Sigmoid colon (tissue), 4 donors: ENCODE measurements around the gene RPS2.

Experiments
- CTCF ChIP-seq, 4 experiments: fragments of 450-650 bp in 3 of 4; fragments of 200-600 bp in 1 of 4; IDR thresholded peaks; one replicate each; pipeline ENCODE4 v1.5.1; 2016 to 2019; ENCODE audit warnings: antibody characterized with exemption in 4 of 4, mild to moderate bottlenecking in 3 of 4, moderate library complexity in 2 of 4
- EP300 ChIP-seq, 4 donors: sonication (generic); formaldehyde crosslinking; IDR thresholded peaks; one replicate each; pipeline ENCODE4 v1.6.1; 2017; ENCODE audit warnings: antibody characterized with exemption in 4 of 4
- POLR2A ChIP-seq, 2 donors: fragments of 450-650 bp; IDR thresholded peaks; one replicate each; pipeline ENCODE4 v1.6.1; 2016; ENCODE audit warnings: antibody characterized with exemption in 2 of 2, mild to moderate bottlenecking in 2 of 2, moderate library complexity in 2 of 2

- TF ChIP-seq CTCF (IDR thresholded peaks at IDR 0.05) (no peak), POLR2A (IDR thresholded peaks at IDR 0.05) (no peak), EP300 (IDR thresholded peaks at IDR 0.05) (no peak)
Measured at GRCh38 chr16:1917665-1918350, 46.8 kb downstream of the RPS2 start.
